GM19035 (cell line): ENCODE data around the gene AATK.

Source experiments
- ATAC-seq: cut with Tn5 transposase; IDR thresholded peaks from one replicate; pipeline ENCODE4 v1.9.1; 2021; ENCODE audit not compliant: unreplicated experiment

AATK gene, protein sequence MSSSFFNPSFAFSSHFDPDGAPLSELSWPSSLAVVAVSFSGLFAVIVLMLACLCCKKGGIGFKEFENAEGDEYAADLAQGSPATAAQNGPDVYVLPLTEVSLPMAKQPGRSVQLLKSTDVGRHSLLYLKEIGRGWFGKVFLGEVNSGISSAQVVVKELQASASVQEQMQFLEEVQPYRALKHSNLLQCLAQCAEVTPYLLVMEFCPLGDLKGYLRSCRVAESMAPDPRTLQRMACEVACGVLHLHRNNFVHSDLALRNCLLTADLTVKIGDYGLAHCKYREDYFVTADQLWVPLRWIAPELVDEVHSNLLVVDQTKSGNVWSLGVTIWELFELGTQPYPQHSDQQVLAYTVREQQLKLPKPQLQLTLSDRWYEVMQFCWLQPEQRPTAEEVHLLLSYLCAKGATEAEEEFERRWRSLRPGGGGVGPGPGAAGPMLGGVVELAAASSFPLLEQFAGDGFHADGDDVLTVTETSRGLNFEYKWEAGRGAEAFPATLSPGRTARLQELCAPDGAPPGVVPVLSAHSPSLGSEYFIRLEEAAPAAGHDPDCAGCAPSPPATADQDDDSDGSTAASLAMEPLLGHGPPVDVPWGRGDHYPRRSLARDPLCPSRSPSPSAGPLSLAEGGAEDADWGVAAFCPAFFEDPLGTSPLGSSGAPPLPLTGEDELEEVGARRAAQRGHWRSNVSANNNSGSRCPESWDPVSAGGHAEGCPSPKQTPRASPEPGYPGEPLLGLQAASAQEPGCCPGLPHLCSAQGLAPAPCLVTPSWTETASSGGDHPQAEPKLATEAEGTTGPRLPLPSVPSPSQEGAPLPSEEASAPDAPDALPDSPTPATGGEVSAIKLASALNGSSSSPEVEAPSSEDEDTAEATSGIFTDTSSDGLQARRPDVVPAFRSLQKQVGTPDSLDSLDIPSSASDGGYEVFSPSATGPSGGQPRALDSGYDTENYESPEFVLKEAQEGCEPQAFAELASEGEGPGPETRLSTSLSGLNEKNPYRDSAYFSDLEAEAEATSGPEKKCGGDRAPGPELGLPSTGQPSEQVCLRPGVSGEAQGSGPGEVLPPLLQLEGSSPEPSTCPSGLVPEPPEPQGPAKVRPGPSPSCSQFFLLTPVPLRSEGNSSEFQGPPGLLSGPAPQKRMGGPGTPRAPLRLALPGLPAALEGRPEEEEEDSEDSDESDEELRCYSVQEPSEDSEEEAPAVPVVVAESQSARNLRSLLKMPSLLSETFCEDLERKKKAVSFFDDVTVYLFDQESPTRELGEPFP (N-terminal part only)

GRCh38 chr17:81166033-81166492 is at the start of gene AATK:
TSS of gene AATK (minus strand) at chr17:81166221. CDS start at chr17:81165992, 229 bp downstream.
- ATAC-seq: no peak

DNA sequence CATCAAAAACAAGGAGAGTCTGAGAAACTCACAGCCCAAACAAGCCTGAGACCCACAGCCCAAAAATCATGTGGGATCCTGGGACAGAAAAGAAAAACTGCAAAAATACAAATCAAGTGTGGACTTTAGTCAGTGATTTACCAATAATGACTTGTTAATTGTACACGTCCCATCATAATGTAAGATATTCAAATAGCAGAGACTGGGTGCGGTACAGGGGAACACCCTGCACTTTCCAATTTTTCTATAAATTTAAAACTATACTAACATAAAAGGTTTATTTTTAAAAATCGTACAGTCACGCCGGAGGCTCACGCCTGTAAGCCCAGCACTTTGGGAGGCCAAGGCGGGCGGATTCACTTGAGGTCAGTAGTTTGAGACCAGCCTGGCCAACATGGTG is 48.0 kb upstream of the AATK start:
- no peak for ATAC-seq

DNA sequence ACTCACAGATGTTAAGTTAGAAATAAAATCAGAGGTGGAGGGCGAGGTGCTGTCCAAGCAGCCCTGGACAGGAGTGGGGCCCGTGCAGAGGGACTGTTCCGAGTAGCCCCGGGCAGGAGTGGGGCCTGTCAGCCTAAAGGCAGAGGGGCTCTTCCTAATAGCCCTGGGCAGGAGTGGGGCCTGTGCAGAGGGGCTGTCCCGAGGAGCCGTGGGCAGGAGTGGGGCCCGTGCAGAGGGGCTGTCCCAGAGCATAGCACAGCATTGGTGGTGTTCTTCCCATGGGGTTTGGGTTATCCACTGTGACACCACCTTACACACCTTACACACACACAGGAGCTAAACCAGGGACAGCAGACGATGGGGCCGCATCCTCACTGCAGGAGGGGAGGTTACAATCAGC is 46.3 kb upstream of the AATK start:
- ATAC-seq: no peak

DNA sequence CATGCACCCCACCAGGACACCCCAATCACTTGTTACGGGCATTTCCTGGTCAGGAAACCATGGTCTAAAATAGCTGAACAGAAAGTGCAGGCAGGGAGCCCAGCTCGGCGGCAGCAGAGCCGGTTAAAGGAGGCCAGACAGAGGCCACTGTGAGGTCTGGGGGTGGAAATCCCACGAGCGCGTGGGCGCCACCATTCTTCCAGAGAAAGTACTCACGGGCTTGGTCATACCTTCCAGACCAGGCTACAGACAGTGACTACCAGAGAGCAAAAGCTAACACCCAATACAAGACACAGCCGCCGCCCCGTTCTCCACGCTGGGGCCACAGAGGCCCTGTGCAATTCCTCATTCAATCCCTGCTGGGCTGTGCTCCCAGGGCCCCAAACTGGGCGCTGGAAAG is 44.8 kb upstream of the AATK start:
- no peak for ATAC-seq

DNA sequence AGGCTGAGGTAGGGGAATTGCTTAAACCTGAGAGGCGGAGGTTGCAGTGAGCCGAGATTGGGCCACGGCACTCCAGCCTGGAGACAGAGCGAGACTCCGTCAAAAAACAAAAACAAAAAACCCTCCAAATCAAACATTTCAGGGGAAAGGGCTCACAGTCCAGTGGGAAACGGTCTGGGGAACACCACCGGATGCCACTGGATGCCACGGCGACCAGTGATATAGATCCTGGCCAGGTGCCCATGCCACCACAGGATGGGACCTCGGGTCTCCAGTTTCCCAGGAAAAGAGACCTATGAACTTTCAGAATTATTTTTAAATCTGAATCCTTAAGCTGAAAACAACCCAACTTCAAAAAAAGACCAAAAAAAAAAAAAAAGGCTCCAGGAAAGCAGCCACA is 44.4 kb upstream of the AATK start:
- ATAC-seq: no peak

DNA sequence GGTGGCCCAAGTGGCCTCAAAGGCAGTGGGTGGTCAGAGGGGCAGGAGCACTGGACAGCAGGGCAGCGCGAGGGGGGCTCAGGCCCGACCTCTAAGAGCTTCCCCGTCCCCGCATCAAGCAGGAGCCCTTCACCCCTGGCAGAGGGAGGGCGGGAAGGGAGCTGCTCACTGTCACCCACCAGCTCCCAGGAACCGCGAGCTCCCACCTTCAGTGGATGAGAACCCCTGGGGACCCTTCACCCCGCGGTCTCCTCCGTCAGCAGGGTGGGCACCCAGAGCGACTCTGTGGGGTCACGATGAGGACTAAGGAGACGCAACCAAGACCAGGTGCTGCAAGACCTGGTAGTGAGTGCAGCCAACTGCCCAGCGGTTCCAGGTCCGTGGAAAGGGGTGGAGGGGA is 43.1 kb upstream of the AATK start:
- no peak for ATAC-seq

GRCh38 chr17:81208651-81209050 is 42.6 kb upstream of the AATK start:
- ATAC-seq: no peak

DNA sequence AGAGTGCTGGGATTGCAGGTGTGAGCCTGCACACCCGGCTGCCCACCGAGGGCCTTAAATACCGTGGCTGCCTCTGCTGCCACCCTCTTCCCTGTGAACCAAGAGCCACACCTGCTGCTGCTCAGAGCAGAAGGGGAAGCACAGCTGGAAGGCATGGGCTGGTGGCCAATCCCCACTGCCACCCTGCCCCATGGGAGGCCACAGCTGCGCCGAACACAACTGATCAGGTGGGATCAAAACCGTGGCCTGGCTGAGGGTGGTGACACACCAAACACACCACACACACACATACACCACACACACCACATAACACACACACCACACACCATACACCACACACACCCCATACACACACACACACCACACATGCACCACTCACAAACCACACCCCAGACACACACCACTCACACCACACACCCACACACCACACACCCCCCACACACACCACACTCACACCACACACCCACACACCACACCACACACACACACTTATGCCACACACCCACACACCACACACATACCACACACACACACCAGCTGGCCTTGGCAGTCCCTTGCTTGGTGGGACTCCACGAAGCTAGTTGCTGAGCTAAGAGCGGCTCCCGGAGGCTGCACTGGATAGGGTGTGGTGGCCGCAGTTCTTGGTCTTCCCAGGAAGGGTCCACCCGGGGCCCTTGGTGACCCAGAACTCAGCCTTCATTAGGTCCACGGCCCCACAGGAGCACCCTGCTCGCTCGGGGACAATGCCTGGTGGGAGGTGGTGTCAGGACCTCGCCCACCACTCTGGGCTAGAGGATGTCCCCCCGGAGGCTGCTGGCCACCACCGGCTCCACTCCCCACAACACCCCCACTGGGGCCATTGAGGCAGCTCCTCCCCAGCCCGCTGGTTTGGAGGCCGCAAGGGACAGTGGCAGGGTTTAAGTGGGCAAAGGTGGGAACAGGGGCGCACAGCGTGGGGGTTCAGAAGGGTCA is 41.9 kb upstream of the AATK start:
- no peak for ATAC-seq

DNA sequence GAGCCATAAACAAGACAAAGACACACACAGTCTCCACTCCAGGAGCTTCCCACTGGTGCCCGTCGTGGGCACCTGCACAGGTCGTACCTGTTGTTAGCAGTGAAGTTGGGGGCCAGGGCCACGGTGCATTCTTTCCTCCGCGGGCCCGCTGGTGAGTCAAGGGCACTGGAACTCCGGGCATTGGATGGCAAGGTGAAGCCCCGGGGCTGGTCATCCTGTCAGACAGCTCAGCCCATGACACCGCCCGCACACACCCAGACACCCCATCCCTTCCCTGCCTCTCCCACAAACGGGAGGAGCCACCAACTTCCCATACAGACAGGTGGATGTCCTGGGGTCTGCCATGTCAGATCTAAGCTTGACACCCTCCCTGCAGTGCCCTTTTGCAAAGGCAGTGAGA is 40.6 kb upstream of the AATK start:
- no peak for ATAC-seq

- no peak for ATAC-seq
These were observed 40.1 kb upstream of the AATK start for GRCh38 chr17:81206166-81206565.

DNA sequence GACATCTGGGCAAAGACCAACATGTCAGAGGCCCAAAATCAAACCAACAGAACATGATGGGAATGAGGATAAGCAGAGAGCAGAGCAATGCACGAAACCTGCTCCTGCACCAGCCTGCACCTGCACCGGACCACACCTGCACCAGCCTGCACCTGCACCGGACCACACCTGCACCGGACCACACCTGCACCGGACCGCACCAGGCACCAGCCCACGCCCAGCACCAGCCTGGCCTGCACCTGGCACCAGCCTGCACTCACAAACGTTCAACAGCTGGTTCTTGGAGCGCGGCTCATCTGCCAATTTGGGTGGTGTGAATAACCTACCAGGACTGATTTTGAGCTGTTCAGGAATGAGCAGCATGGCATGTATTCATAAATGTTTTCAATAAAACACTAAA is 38.6 kb upstream of the AATK start:
- ATAC-seq: no peak

- ATAC-seq: no peak
These were observed 37.1 kb upstream of the AATK start for GRCh38 chr17:81203136-81203535.

DNA sequence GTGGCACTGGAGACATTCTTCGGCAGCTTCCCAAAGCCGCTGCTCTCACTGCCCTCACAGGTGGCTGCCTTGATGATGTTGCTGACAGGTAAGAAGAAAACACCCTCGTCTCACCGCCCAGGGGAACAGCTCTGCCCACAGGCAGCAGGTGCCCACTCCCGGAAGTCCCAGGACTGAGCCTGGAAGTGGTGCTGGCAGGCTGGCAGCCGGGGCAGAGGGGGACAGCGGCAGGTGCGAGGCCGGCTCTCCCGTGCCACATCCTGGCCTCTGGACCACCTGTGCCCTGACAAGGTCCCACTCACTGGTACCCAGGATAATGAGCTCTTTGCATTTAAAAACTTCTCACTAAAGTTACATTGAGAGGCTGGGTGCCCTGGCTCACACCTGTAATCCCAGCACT is 36.3 kb upstream of the AATK start:
- no peak for ATAC-seq

GRCh38 chr17:81200695-81201580 is 34.9 kb upstream of the AATK start:
- ATAC-seq: no peak

- no peak for ATAC-seq
These were observed 34.2 kb upstream of the AATK start for GRCh38 chr17:81200201-81200600.

- no peak for ATAC-seq
These were observed 33.4 kb upstream of the AATK start for GRCh38 chr17:81199482-81199830.

DNA sequence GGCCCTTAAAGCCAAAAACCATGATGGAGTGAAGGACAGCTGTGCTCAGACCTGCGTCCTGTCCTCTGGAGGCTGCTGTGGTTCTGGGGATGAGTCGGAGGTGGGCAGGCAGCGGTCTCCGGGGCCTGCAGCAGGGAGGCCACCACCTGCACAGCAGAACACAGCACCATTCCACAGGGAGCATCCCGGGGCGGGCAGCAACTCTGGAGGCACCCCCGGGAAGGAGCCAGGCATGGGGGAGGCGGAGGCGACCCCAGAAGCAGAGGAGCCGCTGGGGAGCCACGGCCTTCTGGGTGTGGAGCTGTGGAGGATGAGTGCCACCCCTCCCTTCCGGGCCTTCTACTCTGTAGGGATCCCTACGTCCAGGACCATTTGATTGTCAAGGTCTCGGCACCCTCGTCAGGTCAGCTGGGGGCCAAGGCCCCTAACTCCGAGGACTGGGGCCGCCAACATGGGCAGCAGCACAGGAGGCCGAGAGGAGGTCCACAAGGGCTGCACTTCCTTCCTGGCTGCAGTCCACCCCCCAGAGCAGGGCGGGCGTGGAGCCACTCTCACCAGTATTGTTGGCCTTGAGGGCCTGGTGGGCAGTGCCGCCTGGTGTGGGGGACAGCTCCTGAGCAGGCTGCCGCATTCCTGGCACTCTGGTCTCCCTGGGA is 32.9 kb upstream of the AATK start:
- no peak for ATAC-seq

- no peak for ATAC-seq
These were observed 31.9 kb upstream of the AATK start for GRCh38 chr17:81197831-81198490.
